OCI-LY1 (cell line): ENCODE measurements around the gene SH3PXD2A.

ENCODE experiments used
- H2AFZ ChIP-seq: fragments of 200-600 bp; sonication (generic), shearing (Covaris generic); 2 replicates; pipeline ENCODE4 v1.6.0; 2014; ENCODE audit warnings: antibody characterized with exemption, mild to moderate bottlenecking, low read length
- H3F3A ChIP-seq: fragments of 200-600 bp; sonication (generic), shearing (Covaris generic); 2 replicates; pipeline ENCODE4 v1.6.0; 2014; ENCODE audit warnings: mild to moderate bottlenecking, antibody characterized with exemption, low read length, moderate library complexity; ENCODE audit not compliant: insufficient read depth
- H3K27ac ChIP-seq: fragments of 200-600 bp; sonication (generic); 2 replicates; pipeline ENCODE4 v1.5.1; 2014; ENCODE audit warnings: low read length, mixed run types, mild to moderate bottlenecking, low read depth; ENCODE audit not compliant: poor library complexity, severe bottlenecking
- H3K27me3 ChIP-seq: fragments of 200-600 bp; sonication (generic); 2 replicates; pipeline ENCODE4 v1.6.0; 2014; ENCODE audit warnings: antibody characterized with exemption, mild to moderate bottlenecking, low read length, moderate library complexity; ENCODE audit not compliant: insufficient read depth
- H3K36me3 ChIP-seq: fragments of 200-600 bp; sonication (generic); 2 replicates; pipeline ENCODE4 v1.6.1; 2014; ENCODE audit warnings: mild to moderate bottlenecking, antibody characterized with exemption, low read length, moderate library complexity, mixed read lengths; ENCODE audit not compliant: insufficient read depth
- H3K4me1 ChIP-seq: fragments of 200-600 bp; sonication (generic); 2 replicates; pipeline ENCODE4 v1.5.1; 2014; ENCODE audit warnings: mild to moderate bottlenecking, low read length, moderate library complexity; ENCODE audit not compliant: insufficient read depth, severe bottlenecking
- H3K4me2 ChIP-seq: fragments of 200-600 bp; sonication (generic), shearing (Covaris generic); 2 replicates; pipeline ENCODE4 v1.6.1; 2014; ENCODE audit warnings: low read length
- H3K4me3 ChIP-seq: fragments of 200-600 bp; sonication (generic); 2 replicates; pipeline ENCODE4 v1.5.1; 2014; ENCODE audit warnings: low read length, low read depth, mild to moderate bottlenecking, mixed read lengths; ENCODE audit not compliant: poor library complexity, severe bottlenecking
- H3K79me2 ChIP-seq: fragments of 200-600 bp; shearing (Covaris generic); 2 replicates; pipeline ENCODE4 v1.6.1; 2016; ENCODE audit warnings: mixed run types, low read length, mixed read lengths; ENCODE audit not compliant: insufficient read depth
- H3K9ac ChIP-seq: fragments of 200-600 bp; sonication (generic), shearing (Covaris generic); 2 replicates; pipeline ENCODE4 v1.6.1; 2014; ENCODE audit warnings: mild to moderate bottlenecking, low read length, mixed read lengths
- H3K9me2 ChIP-seq: fragments of 200-600 bp; sonication (generic), shearing (Covaris generic); 2 replicates; pipeline ENCODE4 v1.6.1; 2014; ENCODE audit warnings: low read depth, mild to moderate bottlenecking, low read length, mixed read lengths
- H3K9me3 ChIP-seq: fragments of 200-600 bp; shearing (Covaris generic); 2 replicates; pipeline ENCODE4 v1.6.1; 2014; ENCODE audit warnings: low read length, mixed read lengths
- H4K20me1 ChIP-seq: fragments of 200-600 bp; sonication (generic), shearing (Covaris generic); 2 replicates; pipeline ENCODE4 v1.6.0; 2016; ENCODE audit warnings: mild to moderate bottlenecking, low read length; ENCODE audit not compliant: insufficient read depth
- EZH2 ChIP-seq: fragments of 200-600 bp; sonication (generic), shearing (Covaris generic); IDR thresholded peaks from 2 replicates; pipeline ENCODE4 v1.8.0; 2017; ENCODE audit warnings: borderline replicate concordance, mixed run types, mild to moderate bottlenecking, antibody characterized with exemption, low read length, moderate library complexity, mixed read lengths
- TF ChIP-seq, protein P1 (sequence below): fragments of 200-600 bp; sonication (generic), shearing (Covaris generic); IDR thresholded peaks from 2 replicates; pipeline ENCODE4 v1.5.1; 2017; ENCODE audit warnings: mild to moderate bottlenecking, antibody characterized with exemption, low read length, moderate library complexity, mixed read lengths

Gene SH3PXD2A

DNA sequence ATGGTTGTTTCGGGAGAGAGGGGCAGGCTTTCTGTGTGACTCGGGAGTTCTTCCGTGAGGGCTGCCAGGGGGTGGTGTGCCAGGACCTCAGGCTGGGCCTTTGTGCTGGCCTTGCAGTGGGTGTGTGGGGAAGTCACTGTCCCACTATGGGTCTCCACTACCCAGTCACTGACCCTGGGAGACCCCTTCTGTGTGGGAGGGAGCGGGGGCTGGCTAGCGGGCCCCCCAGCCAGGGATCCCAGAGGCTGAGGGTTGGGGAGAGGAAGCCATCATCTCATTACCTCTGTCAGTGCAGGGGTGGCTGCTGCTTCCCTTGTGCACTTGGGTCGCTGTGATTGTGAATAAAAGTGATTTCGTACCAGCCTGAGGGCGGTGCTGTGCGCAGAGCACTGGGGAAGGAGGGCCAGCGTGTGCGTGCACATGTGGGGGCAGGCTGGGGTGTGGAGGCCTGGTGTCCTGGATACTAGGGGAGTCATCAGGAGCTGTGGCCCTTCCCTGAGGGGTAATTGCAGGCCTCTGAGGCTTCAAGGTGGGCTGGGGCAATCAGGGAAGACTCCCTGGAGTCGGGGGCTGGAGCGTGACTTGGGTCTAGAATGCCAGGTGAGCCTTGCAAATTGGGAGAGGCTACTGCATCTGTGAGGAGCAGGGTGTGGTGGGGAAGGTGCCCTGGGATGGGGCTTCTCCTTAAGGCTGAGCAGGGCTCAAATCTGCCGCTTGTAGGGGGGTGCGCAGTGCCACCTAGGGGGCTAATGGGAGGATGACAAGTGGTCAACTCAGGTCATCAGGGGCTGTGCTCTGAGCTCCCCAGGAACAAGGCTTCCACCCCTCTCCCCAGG is 263.0 kb downstream of the SH3PXD2A start:
- Histone ChIP-seq H3K9me3 (no peaks in the 10 kb centered on the region), H3K36me3 (no peaks in the 10 kb centered on the region), H4K20me1 (no peaks in the 10 kb centered on the region), H3K4me2 (no peak overlapping the region), H3K9ac (no peak overlapping the region), H2AFZ (no peak overlapping the region), H3K4me1 (no peaks in the 10 kb centered on the region), H3K9me2 (no peaks in the 10 kb centered on the region), H3K79me2 (no peaks in the 10 kb centered on the region), H3K27ac (no peak overlapping the region), H3F3A (no peaks in the 10 kb centered on the region), H3K27me3 (peaks cover 9% of the 10 kb centered on the region; the same call in 1 of the 2 replicates), H3K4me3 (no peak overlapping the region)
- no peak for TF ChIP-seq EZH2
- TF ChIP-seq, protein P1, sequence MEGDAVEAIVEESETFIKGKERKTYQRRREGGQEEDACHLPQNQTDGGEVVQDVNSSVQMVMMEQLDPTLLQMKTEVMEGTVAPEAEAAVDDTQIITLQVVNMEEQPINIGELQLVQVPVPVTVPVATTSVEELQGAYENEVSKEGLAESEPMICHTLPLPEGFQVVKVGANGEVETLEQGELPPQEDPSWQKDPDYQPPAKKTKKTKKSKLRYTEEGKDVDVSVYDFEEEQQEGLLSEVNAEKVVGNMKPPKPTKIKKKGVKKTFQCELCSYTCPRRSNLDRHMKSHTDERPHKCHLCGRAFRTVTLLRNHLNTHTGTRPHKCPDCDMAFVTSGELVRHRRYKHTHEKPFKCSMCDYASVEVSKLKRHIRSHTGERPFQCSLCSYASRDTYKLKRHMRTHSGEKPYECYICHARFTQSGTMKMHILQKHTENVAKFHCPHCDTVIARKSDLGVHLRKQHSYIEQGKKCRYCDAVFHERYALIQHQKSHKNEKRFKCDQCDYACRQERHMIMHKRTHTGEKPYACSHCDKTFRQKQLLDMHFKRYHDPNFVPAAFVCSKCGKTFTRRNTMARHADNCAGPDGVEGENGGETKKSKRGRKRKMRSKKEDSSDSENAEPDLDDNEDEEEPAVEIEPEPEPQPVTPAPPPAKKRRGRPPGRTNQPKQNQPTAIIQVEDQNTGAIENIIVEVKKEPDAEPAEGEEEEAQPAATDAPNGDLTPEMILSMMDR = peak; percentile 74

GRCh38 chr10:103590744-103591291 is 264.6 kb downstream of the SH3PXD2A start:
- H3K36me3 ChIP-seq = no peaks in the 10 kb centered on the region
- no peaks in the 10 kb centered on the region for H4K20me1 ChIP-seq
- no peak overlapping the region for H3K27ac ChIP-seq
- H3K9me2 ChIP-seq = no peaks in the 10 kb centered on the region
- no peaks in the 10 kb centered on the region for H3K4me1 ChIP-seq
- no peak for TF ChIP-seq EZH2
- TF ChIP-seq, protein P1 = no peak
- H3K9ac ChIP-seq = no peak overlapping the region
- H3K4me2 ChIP-seq = no peak overlapping the region
- no peaks in the 10 kb centered on the region for H3K9me3 ChIP-seq
- H3K27me3 ChIP-seq = peaks cover 9% of the 10 kb centered on the region; the same call in 1 of the 2 replicates
- H3K4me3 ChIP-seq = no peak overlapping the region
- no peaks in the 10 kb centered on the region for H3F3A ChIP-seq
- H3K79me2 ChIP-seq = no peaks in the 10 kb centered on the region
- H2AFZ ChIP-seq = no peak overlapping the region

DNA sequence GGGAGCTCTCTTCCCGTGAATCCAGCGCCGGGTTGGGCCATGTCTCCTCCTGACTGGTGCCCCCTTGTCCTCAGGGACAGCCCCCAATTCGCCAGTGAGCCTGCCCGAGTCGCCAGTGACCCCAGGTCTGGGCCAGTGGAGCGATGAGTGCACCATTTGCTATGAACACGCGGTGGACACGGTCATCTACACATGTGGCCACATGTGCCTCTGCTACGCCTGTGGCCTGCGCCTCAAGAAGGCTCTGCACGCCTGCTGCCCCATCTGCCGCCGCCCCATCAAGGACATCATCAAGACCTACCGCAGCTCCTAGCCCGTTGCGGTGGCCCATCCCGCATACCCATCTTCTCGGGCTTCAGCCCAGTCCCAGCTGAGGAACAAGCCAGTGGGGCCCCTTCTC is 265.3 kb downstream of the SH3PXD2A start:
- Histone ChIP-seq H3K27ac (no peak overlapping the region), H3K4me3 (no peak overlapping the region), H3K36me3 (no peaks in the 10 kb centered on the region), H4K20me1 (no peaks in the 10 kb centered on the region), H3K9ac (no peak overlapping the region), H2AFZ (no peak overlapping the region), H3F3A (no peaks in the 10 kb centered on the region), H3K9me3 (no peaks in the 10 kb centered on the region), H3K79me2 (no peaks in the 10 kb centered on the region), H3K4me2 (no peak overlapping the region), H3K9me2 (no peaks in the 10 kb centered on the region), H3K4me1 (no peaks in the 10 kb centered on the region), H3K27me3 (peaks cover 6% of the 10 kb centered on the region; the same call in 1 of the 2 replicates)
- no peak for TF ChIP-seq EZH2
